Aorta (tissue), 5 donors: ENCODE results near the gene MACROD2. TPM values are rescaled to one million over a fixed set of nuclear protein-coding genes. Genes with fewer than 3 reads are reported as not detected.

Source experiments
- ATAC-seq: fragments of 200-7000 bp; cut with Tn5 transposase; one replicate; pipeline ENCODE4 v1.9.1; 2022; ENCODE audit warnings: moderate library complexity; ENCODE audit not compliant: low FRiP score
- DNase-seq, 2 donors: peaks; one replicate each; pipeline ENCODE4 v3.0.0-alpha.2; 2020
- H3K27ac ChIP-seq, 2 donors: one replicate each; pipeline ENCODE4 v1.5.1; 2013; ENCODE audit warnings: low read length in 2 of 2, mild to moderate bottlenecking in 2 of 2, moderate library complexity in 2 of 2, control low read depth in 1 of 2, inconsistent platforms in 1 of 2, low read depth in 1 of 2
- H3K27me3 ChIP-seq, 2 donors: one replicate each; pipeline ENCODE4 v1.6.1; 2013; ENCODE audit warnings: control low read depth in 1 of 2, low read length in 1 of 2, mild to moderate bottlenecking in 1 of 2, moderate library complexity in 1 of 2; ENCODE audit not compliant: insufficient read depth in 2 of 2, control insufficient read depth in 1 of 2
- H3K36me3 ChIP-seq, 2 donors: one replicate each; pipeline ENCODE4 v1.6.1; 2013; ENCODE audit warnings: control low read depth in 1 of 2, low read length in 1 of 2, mild to moderate bottlenecking in 1 of 2; ENCODE audit not compliant: insufficient read depth in 2 of 2, control insufficient read depth in 1 of 2
- H3K4me1 ChIP-seq, 2 donors: one replicate each; pipeline ENCODE4 v1.6.1; 2013; ENCODE audit warnings: low read length in 2 of 2, control low read depth in 1 of 2, mild to moderate bottlenecking in 1 of 2, moderate library complexity in 1 of 2; ENCODE audit not compliant: insufficient read depth in 2 of 2, control insufficient read depth in 1 of 2
- H3K4me3 ChIP-seq, 2 donors: one replicate each; pipeline ENCODE4 v1.5.1; 2013; ENCODE audit warnings: low read length in 2 of 2, control low read depth in 1 of 2, mild to moderate bottlenecking in 1 of 2
- H3K9me3 ChIP-seq: one replicate; pipeline ENCODE4 v1.6.1; 2013; ENCODE audit warnings: mild to moderate bottlenecking, low read length; ENCODE audit not compliant: control insufficient read depth
- WGBS, 2 donors: extraction: QIAGEN DNeasy Blood & Tissue Kit; methylation state at CpG; one replicate each; pipeline ENCODE4 v1.1.7; 2013; 5-methylcytosine and 5-hydroxymethylcytosine counted together
- intact Hi-C, 2 donors: fragments of 100-400 bp; cut with DNase I; formaldehyde crosslinking; loops; one replicate each; pipeline versions ENCODE4 v1.14.2 to v1.15.0; 2022
- polyA plus RNA-seq, 2 donors: library from polyadenylated mRNA; stranded (reverse); fragments of 200-250 nt; gene quantifications; one replicate each; pipeline ENCODE4 v1.2.3, GENCODE V29; 2013
- total RNA-seq, 2 donors: library from RNA; stranded (reverse); fragmentation: NEBNext Ultra II Directional; extraction: Animal tissue kit (Norgen Biotek cat#: 25700); gene quantifications; one replicate each; pipeline ENCODE4 v1.2.1, GENCODE V29; 2021
- donor health status: healthy with polysubstance abuse.
- donor health status: Bipolar disorder and iron deficiency.
- donor health status: DM: no; HTN: no; CAD: no.
- donor health status: DM: no; HTN: no; CAD: no.
- donor health status: DM: yes; HTN: yes; CAD: no.

The MACROD2 gene
- total and polyA plus RNA-seq, 4 donors = 0.90 to 11.2 (median 4.8) TPM

GRCh38 chr20:15900443-15900842, 1905.1 kb downstream of the MACROD2 start:
- DNase-seq = no peak
- Histone ChIP-seq H3K4me3 (no peak overlapping the region), H3K9me3 (no peaks in the 10 kb centered on the region), H3K27ac (no peak overlapping the region), H3K27me3 (no peaks in the 10 kb centered on the region), H3K36me3 (no peaks in the 10 kb centered on the region), H3K4me1 (peaks cover 0 to 1% of the 10 kb centered on the region in 2 donors)
- no peak for ATAC-seq
- WGBS, 2 donors = 5 to 11% methylated on average over 1 of the region's 1 CpG
- intact Hi-C loops = no loop called here

GRCh38 chr20:15902493-15902892, 1907.2 kb downstream of the MACROD2 start:
- Histone ChIP-seq H3K4me3 (no peak overlapping the region), H3K36me3 (no peaks in the 10 kb centered on the region), H3K27me3 (no peaks in the 10 kb centered on the region), H3K9me3 (no peaks in the 10 kb centered on the region), H3K27ac (no peak overlapping the region), H3K4me1 (peaks cover 0 to 1% of the 10 kb centered on the region in 2 donors)
- intact Hi-C loops = no loop called here
- 83 to 85% methylated on average over 9 of the region's 9 CpGs for WGBS, 2 donors
- no peak for ATAC-seq
- DNase-seq = no peak

DNA sequence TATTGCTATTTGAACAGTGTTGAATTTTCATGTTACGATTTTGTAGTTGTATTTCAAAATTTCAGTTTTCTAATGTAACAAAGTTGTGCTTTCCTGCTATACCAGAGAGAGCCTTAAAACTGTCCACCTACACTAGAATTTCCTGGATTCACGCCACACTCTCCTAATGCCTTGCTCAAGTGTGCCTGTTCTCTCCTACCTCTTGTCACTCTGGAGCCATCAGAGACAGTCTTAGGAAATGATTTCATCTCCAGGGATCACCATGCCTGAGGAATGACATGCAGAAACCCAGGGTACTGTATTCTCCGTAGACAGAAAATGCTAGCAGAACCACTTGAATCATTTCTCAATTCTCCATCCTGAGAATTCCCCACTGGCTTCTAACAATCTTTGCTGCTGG, 1910.3 kb downstream of the MACROD2 start:
- intact Hi-C loops = no loop called here
- Histone ChIP-seq H3K27ac (no peak overlapping the region), H3K4me1 (no peaks in the 10 kb centered on the region), H3K27me3 (no peaks in the 10 kb centered on the region), H3K4me3 (no peak overlapping the region), H3K9me3 (no peaks in the 10 kb centered on the region), H3K36me3 (no peaks in the 10 kb centered on the region)
- WGBS, 2 donors = 36 to 39% methylated on average over 3 of the region's 3 CpGs
- ATAC-seq (no peak), DNase-seq (no peak)

GRCh38 chr20:15909995-15910394, 1914.7 kb downstream of the MACROD2 start:
- WGBS, 2 donors = 97 to 100% methylated on average over 2 of the region's 2 CpGs
- Histone ChIP-seq H3K27ac (no peak overlapping the region), H3K9me3 (no peaks in the 10 kb centered on the region), H3K36me3 (no peaks in the 10 kb centered on the region), H3K27me3 (no peaks in the 10 kb centered on the region), H3K4me1 (peaks cover 0 to 4% of the 10 kb centered on the region in 2 donors), H3K4me3 (no peak overlapping the region)
- no peak for ATAC-seq
- intact Hi-C loops = loop anchor here in 1 of 2 donors (10.0 kb wide), 1 partner anchor 145 kb away; no protein-coding TSS in a partner anchor
- DNase-seq = no peak

DNA sequence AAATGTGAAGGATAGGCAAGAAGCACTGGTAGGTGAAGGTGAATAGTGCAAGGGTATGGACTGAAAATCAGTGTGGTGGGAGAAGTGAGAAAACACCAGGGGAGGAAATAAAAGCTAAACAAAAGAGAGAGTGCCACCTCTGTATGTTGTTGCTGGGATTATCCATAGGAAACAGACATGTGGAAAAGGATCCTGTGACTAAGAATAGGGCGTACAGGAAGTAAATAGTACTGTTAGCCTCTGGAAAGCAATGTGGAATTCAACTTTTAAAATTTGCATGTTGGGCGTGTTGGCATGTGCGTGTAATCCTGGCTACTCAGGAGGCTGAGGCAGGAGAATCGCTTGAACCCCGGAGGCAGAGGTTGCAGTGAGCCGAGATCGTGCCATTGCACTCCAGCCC, 1916.3 kb downstream of the MACROD2 start:
- Histone ChIP-seq H3K27me3 (no peaks in the 10 kb centered on the region), H3K9me3 (no peaks in the 10 kb centered on the region), H3K36me3 (no peaks in the 10 kb centered on the region), H3K4me3 (no peak overlapping the region), H3K27ac (no peak overlapping the region), H3K4me1 (peaks cover 0 to 4% of the 10 kb centered on the region in 2 donors)
- no peak for DNase-seq
- no peak for ATAC-seq
- intact Hi-C loops = loop anchor here in 1 of 2 donors (10.0 kb wide), 1 partner anchor 147 kb away; no protein-coding TSS in a partner anchor
- 87 to 90% methylated on average over 7 of the region's 7 CpGs for WGBS, 2 donors

GRCh38 chr20:15913391-15914025, 1918.2 kb downstream of the MACROD2 start:
- DNase-seq (no peak), ATAC-seq (no peak)
- Histone ChIP-seq H3K4me1 (peaks cover 0 to 4% of the 10 kb centered on the region in 2 donors), H3K4me3 (no peak overlapping the region), H3K27me3 (no peaks in the 10 kb centered on the region), H3K27ac (no peak overlapping the region), H3K9me3 (no peaks in the 10 kb centered on the region), H3K36me3 (no peaks in the 10 kb centered on the region)
- WGBS, 2 donors = 5 to 7% methylated on average over 3 of the region's 3 CpGs
- intact Hi-C loops = loop anchor here in 1 of 2 donors (10.0 kb wide), 1 partner anchor 149 kb away; no protein-coding TSS in a partner anchor

DNA sequence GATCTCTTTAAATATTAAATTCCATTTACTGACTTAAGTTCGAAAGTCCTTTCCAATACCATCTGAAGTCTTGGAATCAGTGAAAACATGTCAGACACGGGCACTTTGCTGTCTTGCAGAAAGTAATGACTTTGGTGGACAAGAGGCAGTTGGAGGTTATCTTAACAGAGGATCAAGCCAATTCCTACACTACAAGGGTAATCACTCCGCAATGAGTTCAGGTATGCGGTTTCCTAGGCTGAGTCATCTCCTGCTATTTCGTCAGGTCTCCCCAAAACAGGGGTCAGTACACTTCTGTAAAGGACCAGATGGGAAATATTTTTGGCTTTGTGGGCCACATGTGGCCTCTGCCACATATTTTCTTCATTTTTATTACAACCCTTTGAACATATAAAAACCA, 1921.3 kb downstream of the MACROD2 start:
- Histone ChIP-seq H3K4me3 (no peak overlapping the region), H3K27ac (peak overlapping the region in 1 of 2 donors; percentile 67), H3K4me1 (peaks cover 0 to 4% of the 10 kb centered on the region in 2 donors), H3K9me3 (no peaks in the 10 kb centered on the region), H3K36me3 (no peaks in the 10 kb centered on the region), H3K27me3 (no peaks in the 10 kb centered on the region)
- no peak for ATAC-seq
- 23 to 33% methylated on average over 5 of the region's 5 CpGs for WGBS, 2 donors
- intact Hi-C loops = loop anchor here in 1 of 2 donors (5.0 to 10.0 kb wide), 2 partner anchors 152 to 201 kb away; no protein-coding TSS in a partner anchor
- DNase-seq = no peak

DNA sequence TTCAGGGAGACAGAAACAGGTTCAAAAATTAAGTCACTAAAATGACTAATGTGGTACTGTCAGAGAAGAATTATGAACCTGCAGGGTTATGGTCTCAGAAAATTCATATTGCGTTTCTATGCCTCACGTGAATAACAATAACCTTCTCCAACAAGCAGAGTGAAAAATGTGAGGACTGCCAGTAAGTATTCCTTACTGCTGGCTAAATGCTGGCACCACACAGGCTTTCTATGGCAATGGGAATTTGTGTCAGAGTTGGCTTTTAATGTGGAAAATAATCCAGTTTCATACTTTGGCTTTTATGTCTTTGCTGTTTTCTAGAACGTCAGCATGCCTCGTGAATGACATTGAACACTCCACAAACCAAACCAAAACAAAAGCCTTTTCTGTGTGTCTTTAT, 1922.0 kb downstream of the MACROD2 start:
- intact Hi-C loops = loop anchor here in 1 of 2 donors (5.0 to 10.0 kb wide), 2 partner anchors 152 to 200 kb away; no protein-coding TSS in a partner anchor
- Histone ChIP-seq H3K36me3 (no peaks in the 10 kb centered on the region), H3K9me3 (no peaks in the 10 kb centered on the region), H3K4me3 (peak overlapping the region in 1 of 2 donors; percentile 7), H3K4me1 (peaks cover 0 to 4% of the 10 kb centered on the region in 2 donors), H3K27ac (peak overlapping the region in 1 of 2 donors; percentile 67), H3K27me3 (no peaks in the 10 kb centered on the region)
- DNase-seq (no peak), ATAC-seq (no peak)
- WGBS, 2 donors = 6 to 9% methylated on average over 4 of the region's 4 CpGs

DNA sequence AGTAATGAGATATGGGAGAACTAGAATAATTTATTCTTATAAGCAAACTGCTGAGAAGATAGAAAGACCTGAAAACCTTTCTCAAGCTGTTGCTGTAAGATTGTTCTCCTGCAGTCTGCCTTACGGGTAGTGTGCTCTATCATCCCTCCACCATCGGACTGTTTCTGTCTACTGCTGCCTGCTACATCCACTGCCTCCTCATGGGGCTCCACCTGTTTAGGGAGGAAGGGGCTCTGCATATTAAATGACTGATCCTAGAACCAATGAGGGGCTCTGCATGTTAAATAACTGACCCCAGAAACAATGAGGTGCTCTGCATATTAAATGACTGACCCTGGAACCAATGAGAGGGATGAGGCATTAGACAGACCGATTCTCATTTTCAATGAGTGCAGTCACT, 1923.3 kb downstream of the MACROD2 start:
- Histone ChIP-seq H3K4me3 (no peak overlapping the region), H3K9me3 (no peaks in the 10 kb centered on the region), H3K36me3 (no peaks in the 10 kb centered on the region), H3K27ac (no peak overlapping the region), H3K27me3 (no peaks in the 10 kb centered on the region), H3K4me1 (peaks cover 0 to 4% of the 10 kb centered on the region in 2 donors)
- intact Hi-C loops = loop anchor here in 1 of 2 donors (5.0 to 10.0 kb wide), 2 partner anchors 154 to 199 kb away; no protein-coding TSS in a partner anchor
- DNase-seq = no peak
- WGBS, 2 donors = 64% methylated on average over 3 of the region's 3 CpGs
- ATAC-seq = no peak
